ENCODE data around the gene CPLANE2.

GRCh38 chr1:16181887-16182719 lies 54.9 kb downstream of the CPLANE2 start:
- TF ChIP-seq, protein P1, sequence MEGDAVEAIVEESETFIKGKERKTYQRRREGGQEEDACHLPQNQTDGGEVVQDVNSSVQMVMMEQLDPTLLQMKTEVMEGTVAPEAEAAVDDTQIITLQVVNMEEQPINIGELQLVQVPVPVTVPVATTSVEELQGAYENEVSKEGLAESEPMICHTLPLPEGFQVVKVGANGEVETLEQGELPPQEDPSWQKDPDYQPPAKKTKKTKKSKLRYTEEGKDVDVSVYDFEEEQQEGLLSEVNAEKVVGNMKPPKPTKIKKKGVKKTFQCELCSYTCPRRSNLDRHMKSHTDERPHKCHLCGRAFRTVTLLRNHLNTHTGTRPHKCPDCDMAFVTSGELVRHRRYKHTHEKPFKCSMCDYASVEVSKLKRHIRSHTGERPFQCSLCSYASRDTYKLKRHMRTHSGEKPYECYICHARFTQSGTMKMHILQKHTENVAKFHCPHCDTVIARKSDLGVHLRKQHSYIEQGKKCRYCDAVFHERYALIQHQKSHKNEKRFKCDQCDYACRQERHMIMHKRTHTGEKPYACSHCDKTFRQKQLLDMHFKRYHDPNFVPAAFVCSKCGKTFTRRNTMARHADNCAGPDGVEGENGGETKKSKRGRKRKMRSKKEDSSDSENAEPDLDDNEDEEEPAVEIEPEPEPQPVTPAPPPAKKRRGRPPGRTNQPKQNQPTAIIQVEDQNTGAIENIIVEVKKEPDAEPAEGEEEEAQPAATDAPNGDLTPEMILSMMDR (IDR thresholded peaks at IDR 0.05; ENCODE audit: insufficient read depth, low read depth, low read length), result no peak
- TF ChIP-seq EZH2 (IDR thresholded peaks at IDR 0.05; ENCODE audit: insufficient read depth, low read length), result no peak
